Measurements from ENCODE around the gene RUNX2. TPM values are rescaled to one million over a fixed set of nuclear protein-coding genes. Genes with fewer than 3 reads are reported as not detected.

RUNX2 gene
- total and polyA plus RNA-seq, 2 experiments from 2014 or later = 1.0 to 2.1 TPM

DNA sequence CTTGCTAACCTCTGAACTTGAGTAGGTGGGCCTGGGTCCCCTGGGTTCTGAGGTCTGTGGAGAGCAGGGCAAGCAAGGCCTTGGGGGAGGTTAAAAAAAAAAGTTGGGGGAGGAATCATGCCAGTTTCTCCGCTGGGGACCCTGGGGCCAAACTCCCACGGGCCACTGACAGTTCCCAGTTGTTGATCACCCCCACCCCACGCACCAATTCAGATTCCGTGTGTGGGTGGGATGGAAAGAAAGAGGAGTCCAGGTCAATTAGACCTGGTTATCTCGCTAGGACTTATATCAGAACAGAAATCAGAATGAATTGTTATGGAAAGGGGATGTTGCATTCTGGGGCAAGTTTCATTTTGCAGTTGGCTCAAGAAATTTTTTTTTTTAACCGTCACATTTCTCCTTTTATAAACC, 96.3 kb downstream of the RUNX2 start:
- Histone ChIP-seq H3K79me2 (no peaks in the 10 kb centered on the region), H4K20me1 (ENCODE audit: insufficient read depth, poor library complexity, severe bottlenecking) (no peaks in the 10 kb centered on the region), H3K9me3 (ENCODE audit: low read depth) (no peaks in the 10 kb centered on the region), H3K9me2 (replicated peaks; ENCODE audit: insufficient read depth) (no peaks in the 10 kb centered on the region), H3K4me2 (peak overlapping the region; percentile 96), H3K27ac (no peak overlapping the region), H3K36me3 (replicated peaks; ENCODE audit: insufficient read depth, low read depth) (no peaks in the 10 kb centered on the region), H2AFZ (no peak overlapping the region), H3K27me3 (peaks cover 66% of the 10 kb centered on the region), H3K4me1 (ENCODE audit: insufficient read depth) (peaks cover 15% of the 10 kb centered on the region), H3K4me3 (no peak overlapping the region)
- TF ChIP-seq, protein P1, sequence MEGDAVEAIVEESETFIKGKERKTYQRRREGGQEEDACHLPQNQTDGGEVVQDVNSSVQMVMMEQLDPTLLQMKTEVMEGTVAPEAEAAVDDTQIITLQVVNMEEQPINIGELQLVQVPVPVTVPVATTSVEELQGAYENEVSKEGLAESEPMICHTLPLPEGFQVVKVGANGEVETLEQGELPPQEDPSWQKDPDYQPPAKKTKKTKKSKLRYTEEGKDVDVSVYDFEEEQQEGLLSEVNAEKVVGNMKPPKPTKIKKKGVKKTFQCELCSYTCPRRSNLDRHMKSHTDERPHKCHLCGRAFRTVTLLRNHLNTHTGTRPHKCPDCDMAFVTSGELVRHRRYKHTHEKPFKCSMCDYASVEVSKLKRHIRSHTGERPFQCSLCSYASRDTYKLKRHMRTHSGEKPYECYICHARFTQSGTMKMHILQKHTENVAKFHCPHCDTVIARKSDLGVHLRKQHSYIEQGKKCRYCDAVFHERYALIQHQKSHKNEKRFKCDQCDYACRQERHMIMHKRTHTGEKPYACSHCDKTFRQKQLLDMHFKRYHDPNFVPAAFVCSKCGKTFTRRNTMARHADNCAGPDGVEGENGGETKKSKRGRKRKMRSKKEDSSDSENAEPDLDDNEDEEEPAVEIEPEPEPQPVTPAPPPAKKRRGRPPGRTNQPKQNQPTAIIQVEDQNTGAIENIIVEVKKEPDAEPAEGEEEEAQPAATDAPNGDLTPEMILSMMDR (IDR thresholded peaks at IDR 0.05; ENCODE audit: poor library complexity) = no peak
- TF ChIP-seq EZH2 (IDR thresholded peaks at IDR 0.05; ENCODE audit: borderline replicate concordance) = no peak
- no peak for TF ChIP-seq EZH2phosphoT487 (IDR thresholded peaks at IDR 0.05; ENCODE audit: low read depth, severe bottlenecking, unreplicated experiment)
- DNase-seq (ENCODE audit: low spot score) = no peak
- 53% methylated on average over 6 of the region's 6 CpGs for WGBS (ENCODE audit: low lambda C conversion rate, missing lambda C conversion rate)

DNA sequence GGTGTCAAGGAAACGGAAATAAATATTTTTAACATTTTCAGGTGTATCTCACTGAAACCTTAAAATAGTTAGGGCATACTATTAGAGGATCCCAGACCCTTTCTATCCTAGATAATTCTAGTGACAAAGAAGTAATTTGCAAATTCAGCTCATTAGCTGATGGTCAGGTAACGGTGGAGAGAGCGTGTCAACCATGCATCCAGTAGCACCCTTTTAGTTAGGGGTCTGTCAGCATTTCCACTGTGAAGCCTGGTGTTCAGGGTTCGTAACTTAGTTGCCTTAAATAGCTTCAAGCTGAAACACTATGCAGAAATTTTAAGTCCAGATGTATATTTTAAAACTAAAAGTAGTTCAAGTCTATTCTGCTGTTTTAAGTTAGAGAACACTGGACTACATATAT, 98.1 kb downstream of the RUNX2 start:
- H3K9me2 ChIP-seq (replicated peaks; ENCODE audit: insufficient read depth) = no peaks in the 10 kb centered on the region
- no peak overlapping the region for H3K27ac ChIP-seq
- H3K4me1 ChIP-seq (ENCODE audit: insufficient read depth) = peaks cover 4% of the 10 kb centered on the region
- no peak overlapping the region for H3K4me2 ChIP-seq
- TF ChIP-seq EZH2phosphoT487 (IDR thresholded peaks at IDR 0.05; ENCODE audit: low read depth, severe bottlenecking, unreplicated experiment) = no peak
- TF ChIP-seq EZH2 (IDR thresholded peaks at IDR 0.05; ENCODE audit: borderline replicate concordance) = no peak
- TF ChIP-seq, protein P1 (IDR thresholded peaks at IDR 0.05; ENCODE audit: poor library complexity) = no peak
- H3K9me3 ChIP-seq (ENCODE audit: low read depth) = no peaks in the 10 kb centered on the region
- no peak overlapping the region for H3K4me3 ChIP-seq
- H4K20me1 ChIP-seq (ENCODE audit: insufficient read depth, poor library complexity, severe bottlenecking) = no peaks in the 10 kb centered on the region
- H3K79me2 ChIP-seq = no peaks in the 10 kb centered on the region
- H3K36me3 ChIP-seq (replicated peaks; ENCODE audit: insufficient read depth, low read depth) = no peaks in the 10 kb centered on the region
- no peak overlapping the region for H2AFZ ChIP-seq
- H3K27me3 ChIP-seq = peaks cover 48% of the 10 kb centered on the region
- 78% methylated on average over 4 of the region's 4 CpGs for WGBS (ENCODE audit: low lambda C conversion rate, missing lambda C conversion rate)
- DNase-seq (ENCODE audit: low spot score) = no peak

DNA sequence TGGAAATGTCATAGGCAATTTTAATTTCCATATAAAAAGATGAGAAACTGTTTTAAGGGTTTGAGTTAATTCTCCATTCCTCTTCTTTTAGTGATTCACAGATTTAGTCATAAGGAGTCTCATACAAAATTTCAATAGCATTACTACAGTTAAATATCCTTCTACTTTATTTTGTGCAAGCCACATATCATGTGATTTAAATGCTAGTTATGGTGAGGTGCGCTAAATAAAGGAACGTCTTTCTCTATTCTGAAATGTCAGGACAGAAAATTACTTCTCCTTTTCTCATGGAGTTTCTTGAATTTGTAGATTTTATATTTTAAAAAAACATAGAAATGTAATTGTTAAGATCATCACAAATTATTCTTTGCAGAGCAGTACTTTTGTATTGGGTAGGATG, 99.6 kb downstream of the RUNX2 start:
- WGBS (ENCODE audit: low lambda C conversion rate, missing lambda C conversion rate) = 93% methylated on average over 2 of the region's 2 CpGs
- Histone ChIP-seq H3K9me3 (ENCODE audit: low read depth) (no peaks in the 10 kb centered on the region), H3K36me3 (replicated peaks; ENCODE audit: insufficient read depth, low read depth) (no peaks in the 10 kb centered on the region), H3K4me1 (ENCODE audit: insufficient read depth) (no peaks in the 10 kb centered on the region), H3K4me2 (no peak overlapping the region), H3K9me2 (replicated peaks; ENCODE audit: insufficient read depth) (no peaks in the 10 kb centered on the region), H3K27ac (no peak overlapping the region), H4K20me1 (ENCODE audit: insufficient read depth, poor library complexity, severe bottlenecking) (no peaks in the 10 kb centered on the region), H2AFZ (no peak overlapping the region), H3K79me2 (no peaks in the 10 kb centered on the region), H3K27me3 (peaks cover 40% of the 10 kb centered on the region), H3K4me3 (no peak overlapping the region)
- no peak for DNase-seq (ENCODE audit: low spot score)
- TF ChIP-seq, protein P1 (IDR thresholded peaks at IDR 0.05; ENCODE audit: poor library complexity) = no peak
- TF ChIP-seq EZH2phosphoT487 (IDR thresholded peaks at IDR 0.05; ENCODE audit: low read depth, severe bottlenecking, unreplicated experiment) (no peak), EZH2 (IDR thresholded peaks at IDR 0.05; ENCODE audit: borderline replicate concordance) (no peak)

DNA sequence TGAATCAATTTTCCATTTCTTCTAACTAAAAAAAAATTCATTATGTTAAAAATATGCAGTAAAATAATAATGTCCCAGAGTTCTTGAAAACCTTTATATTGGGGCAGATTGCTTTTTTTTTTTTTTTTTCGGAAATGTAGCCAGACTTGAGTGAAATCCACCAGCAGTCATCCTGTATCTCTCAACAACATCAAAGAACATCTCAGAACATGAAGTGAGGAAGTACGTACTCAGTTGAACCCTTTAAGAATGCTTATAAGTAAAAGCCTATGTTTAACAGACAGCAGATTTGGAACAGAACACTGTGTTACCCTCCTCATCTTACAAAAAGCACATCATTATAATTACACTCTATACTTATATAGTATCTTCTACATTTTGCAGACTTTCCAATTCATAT, 100.6 kb downstream of the RUNX2 start:
- H2AFZ ChIP-seq = no peak overlapping the region
- H3K27ac ChIP-seq = no peak overlapping the region
- H3K4me2 ChIP-seq = no peak overlapping the region
- no peak for DNase-seq (ENCODE audit: low spot score)
- H3K36me3 ChIP-seq (replicated peaks; ENCODE audit: insufficient read depth, low read depth) = no peaks in the 10 kb centered on the region
- no peaks in the 10 kb centered on the region for H3K9me2 ChIP-seq (replicated peaks; ENCODE audit: insufficient read depth)
- no peaks in the 10 kb centered on the region for H3K79me2 ChIP-seq
- no peak overlapping the region for H3K4me3 ChIP-seq
- TF ChIP-seq, protein P1 (IDR thresholded peaks at IDR 0.05; ENCODE audit: poor library complexity) = no peak
- TF ChIP-seq EZH2phosphoT487 (IDR thresholded peaks at IDR 0.05; ENCODE audit: low read depth, severe bottlenecking, unreplicated experiment) (no peak), EZH2 (IDR thresholded peaks at IDR 0.05; ENCODE audit: borderline replicate concordance) (no peak)
- H3K27me3 ChIP-seq = peaks cover 30% of the 10 kb centered on the region
- no peaks in the 10 kb centered on the region for H3K9me3 ChIP-seq (ENCODE audit: low read depth)
- 78% methylated on average over 2 of the region's 2 CpGs for WGBS (ENCODE audit: low lambda C conversion rate, missing lambda C conversion rate)
- H3K4me1 ChIP-seq (ENCODE audit: insufficient read depth) = no peaks in the 10 kb centered on the region
- H4K20me1 ChIP-seq (ENCODE audit: insufficient read depth, poor library complexity, severe bottlenecking) = no peaks in the 10 kb centered on the region

Data from hepatocyte (in vitro differentiated cells).